Measurements from ENCODE around the gene EPB41L4A. TPM values are rescaled to one million over a fixed set of nuclear protein-coding genes. Genes with fewer than 3 reads are reported as not detected.

Gene EPB41L4A
- total RNA-seq, 1 experiment from 2014 or later = 5.2 TPM

DNA sequence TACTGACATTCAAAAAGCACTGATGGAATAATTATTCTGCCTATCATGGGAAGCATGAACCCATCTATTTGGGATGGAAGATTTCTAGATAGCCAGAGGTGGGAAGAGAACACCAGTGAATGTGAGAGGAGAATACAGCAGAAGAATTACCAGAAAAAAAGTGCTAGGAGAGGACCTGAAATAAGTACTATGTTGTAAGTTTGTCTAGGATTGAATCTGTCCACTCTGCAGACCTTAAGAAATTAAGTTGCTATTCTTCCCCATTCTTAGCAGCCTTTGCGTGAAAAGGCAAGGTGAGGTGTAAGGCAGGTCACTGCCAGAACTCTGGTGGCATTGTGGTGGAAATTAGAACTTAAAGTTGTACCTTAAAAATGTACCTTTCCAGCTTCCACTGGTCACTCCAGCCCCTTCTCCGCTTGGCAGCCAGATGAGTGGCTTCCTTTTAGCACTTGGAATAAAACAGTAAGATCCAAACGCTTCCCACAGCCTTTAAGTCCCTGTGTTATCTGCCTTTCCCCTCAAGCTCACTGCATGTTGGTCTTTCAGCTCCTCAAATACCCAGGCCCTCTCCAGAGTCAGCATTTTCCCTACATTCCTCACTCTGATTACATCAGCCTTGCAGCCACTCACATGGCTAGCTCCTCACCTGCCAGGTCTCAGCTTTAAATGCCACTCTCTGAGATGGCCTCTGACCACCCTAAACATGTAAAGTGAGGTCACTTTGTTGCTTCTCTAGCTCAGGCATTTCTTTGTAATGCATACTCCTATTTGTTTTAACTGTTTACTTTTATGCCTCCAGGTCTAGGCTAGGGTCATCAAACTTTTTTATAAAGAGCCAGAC, 253.0 kb downstream of the EPB41L4A start:
- peak; percentile 82 for ATAC-seq
- H3K4me1 Mint-ChIP-seq = peaks cover 65% of the 10 kb centered on the region
- peak overlapping the region; percentile 94 for H3K27ac Mint-ChIP-seq
- no peaks in the 10 kb centered on the region for H3K9me3 Mint-ChIP-seq
- ChIA-PET POLR2A (interaction anchor here (0.6 to 1.0 kb wide), 3 partner anchors 29 to 705 kb away, joined by 3 to 6 read pairs (median 4); partner anchors contain the start of gene EPB41L4A), CTCF (interaction anchor here (0.6 to 4.0 kb wide), 4 partner anchors 9 to 326 kb away, joined by 3 to 36 read pairs (median 6); partner anchors contain the start of gene EPB41L4A)
- H3K36me3 Mint-ChIP-seq = peaks cover 45% of the 10 kb centered on the region
- H3K4me3 Mint-ChIP-seq = no peak overlapping the region
- DNase-seq (ENCODE audit: low spot score) = peak; percentile 41
- no peaks in the 10 kb centered on the region for H3K27me3 Mint-ChIP-seq (ENCODE audit: low read depth)
- TF ChIP-seq SMAD4 (CRISPR knock-in tag; IDR thresholded peaks at IDR 0.05) (no peak), MLX (CRISPR knock-in tag; IDR thresholded peaks at IDR 0.05) (no peak), ATF1 (CRISPR knock-in tag; IDR thresholded peaks at IDR 0.05) (no peak), ZNF532 (CRISPR knock-in tag; IDR thresholded peaks at IDR 0.05; ENCODE audit: borderline replicate concordance) (0 out of 2 replicates have a peak, but pooled peaks have one; percentile 36), TP53 (CRISPR knock-in tag; IDR thresholded peaks at IDR 0.05) (no peak), RELA (CRISPR knock-in tag; IDR thresholded peaks at IDR 0.05; ENCODE audit: borderline replicate concordance) (no peak), JUN (CRISPR knock-in tag; IDR thresholded peaks at IDR 0.05) (no peak), ZNF219 (CRISPR knock-in tag; IDR thresholded peaks at IDR 0.05; ENCODE audit: borderline replicate concordance) (no peak), CBFB (CRISPR knock-in tag; IDR thresholded peaks at IDR 0.05; ENCODE audit: low read depth) (no peak)
- TF ChIP-seq, protein P1, sequence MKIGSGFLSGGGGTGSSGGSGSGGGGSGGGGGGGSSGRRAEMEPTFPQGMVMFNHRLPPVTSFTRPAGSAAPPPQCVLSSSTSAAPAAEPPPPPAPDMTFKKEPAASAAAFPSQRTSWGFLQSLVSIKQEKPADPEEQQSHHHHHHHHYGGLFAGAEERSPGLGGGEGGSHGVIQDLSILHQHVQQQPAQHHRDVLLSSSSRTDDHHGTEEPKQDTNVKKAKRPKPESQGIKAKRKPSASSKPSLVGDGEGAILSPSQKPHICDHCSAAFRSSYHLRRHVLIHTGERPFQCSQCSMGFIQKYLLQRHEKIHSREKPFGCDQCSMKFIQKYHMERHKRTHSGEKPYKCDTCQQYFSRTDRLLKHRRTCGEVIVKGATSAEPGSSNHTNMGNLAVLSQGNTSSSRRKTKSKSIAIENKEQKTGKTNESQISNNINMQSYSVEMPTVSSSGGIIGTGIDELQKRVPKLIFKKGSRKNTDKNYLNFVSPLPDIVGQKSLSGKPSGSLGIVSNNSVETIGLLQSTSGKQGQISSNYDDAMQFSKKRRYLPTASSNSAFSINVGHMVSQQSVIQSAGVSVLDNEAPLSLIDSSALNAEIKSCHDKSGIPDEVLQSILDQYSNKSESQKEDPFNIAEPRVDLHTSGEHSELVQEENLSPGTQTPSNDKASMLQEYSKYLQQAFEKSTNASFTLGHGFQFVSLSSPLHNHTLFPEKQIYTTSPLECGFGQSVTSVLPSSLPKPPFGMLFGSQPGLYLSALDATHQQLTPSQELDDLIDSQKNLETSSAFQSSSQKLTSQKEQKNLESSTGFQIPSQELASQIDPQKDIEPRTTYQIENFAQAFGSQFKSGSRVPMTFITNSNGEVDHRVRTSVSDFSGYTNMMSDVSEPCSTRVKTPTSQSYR (CRISPR knock-in tag; IDR thresholded peaks at IDR 0.05) = no peak
- TF ChIP-seq, protein P2, sequence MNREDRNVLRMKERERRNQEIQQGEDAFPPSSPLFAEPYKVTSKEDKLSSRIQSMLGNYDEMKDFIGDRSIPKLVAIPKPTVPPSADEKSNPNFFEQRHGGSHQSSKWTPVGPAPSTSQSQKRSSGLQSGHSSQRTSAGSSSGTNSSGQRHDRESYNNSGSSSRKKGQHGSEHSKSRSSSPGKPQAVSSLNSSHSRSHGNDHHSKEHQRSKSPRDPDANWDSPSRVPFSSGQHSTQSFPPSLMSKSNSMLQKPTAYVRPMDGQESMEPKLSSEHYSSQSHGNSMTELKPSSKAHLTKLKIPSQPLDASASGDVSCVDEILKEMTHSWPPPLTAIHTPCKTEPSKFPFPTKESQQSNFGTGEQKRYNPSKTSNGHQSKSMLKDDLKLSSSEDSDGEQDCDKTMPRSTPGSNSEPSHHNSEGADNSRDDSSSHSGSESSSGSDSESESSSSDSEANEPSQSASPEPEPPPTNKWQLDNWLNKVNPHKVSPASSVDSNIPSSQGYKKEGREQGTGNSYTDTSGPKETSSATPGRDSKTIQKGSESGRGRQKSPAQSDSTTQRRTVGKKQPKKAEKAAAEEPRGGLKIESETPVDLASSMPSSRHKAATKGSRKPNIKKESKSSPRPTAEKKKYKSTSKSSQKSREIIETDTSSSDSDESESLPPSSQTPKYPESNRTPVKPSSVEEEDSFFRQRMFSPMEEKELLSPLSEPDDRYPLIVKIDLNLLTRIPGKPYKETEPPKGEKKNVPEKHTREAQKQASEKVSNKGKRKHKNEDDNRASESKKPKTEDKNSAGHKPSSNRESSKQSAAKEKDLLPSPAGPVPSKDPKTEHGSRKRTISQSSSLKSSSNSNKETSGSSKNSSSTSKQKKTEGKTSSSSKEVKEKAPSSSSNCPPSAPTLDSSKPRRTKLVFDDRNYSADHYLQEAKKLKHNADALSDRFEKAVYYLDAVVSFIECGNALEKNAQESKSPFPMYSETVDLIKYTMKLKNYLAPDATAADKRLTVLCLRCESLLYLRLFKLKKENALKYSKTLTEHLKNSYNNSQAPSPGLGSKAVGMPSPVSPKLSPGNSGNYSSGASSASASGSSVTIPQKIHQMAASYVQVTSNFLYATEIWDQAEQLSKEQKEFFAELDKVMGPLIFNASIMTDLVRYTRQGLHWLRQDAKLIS (CRISPR knock-in tag; IDR thresholded peaks at IDR 0.05; ENCODE audit: borderline replicate concordance) = no peak
- TF ChIP-seq, protein P3, sequence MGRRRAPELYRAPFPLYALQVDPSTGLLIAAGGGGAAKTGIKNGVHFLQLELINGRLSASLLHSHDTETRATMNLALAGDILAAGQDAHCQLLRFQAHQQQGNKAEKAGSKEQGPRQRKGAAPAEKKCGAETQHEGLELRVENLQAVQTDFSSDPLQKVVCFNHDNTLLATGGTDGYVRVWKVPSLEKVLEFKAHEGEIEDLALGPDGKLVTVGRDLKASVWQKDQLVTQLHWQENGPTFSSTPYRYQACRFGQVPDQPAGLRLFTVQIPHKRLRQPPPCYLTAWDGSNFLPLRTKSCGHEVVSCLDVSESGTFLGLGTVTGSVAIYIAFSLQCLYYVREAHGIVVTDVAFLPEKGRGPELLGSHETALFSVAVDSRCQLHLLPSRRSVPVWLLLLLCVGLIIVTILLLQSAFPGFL (CRISPR knock-in tag; IDR thresholded peaks at IDR 0.05; ENCODE audit: borderline replicate concordance) = no peak
- TF ChIP-seq, protein P4, sequence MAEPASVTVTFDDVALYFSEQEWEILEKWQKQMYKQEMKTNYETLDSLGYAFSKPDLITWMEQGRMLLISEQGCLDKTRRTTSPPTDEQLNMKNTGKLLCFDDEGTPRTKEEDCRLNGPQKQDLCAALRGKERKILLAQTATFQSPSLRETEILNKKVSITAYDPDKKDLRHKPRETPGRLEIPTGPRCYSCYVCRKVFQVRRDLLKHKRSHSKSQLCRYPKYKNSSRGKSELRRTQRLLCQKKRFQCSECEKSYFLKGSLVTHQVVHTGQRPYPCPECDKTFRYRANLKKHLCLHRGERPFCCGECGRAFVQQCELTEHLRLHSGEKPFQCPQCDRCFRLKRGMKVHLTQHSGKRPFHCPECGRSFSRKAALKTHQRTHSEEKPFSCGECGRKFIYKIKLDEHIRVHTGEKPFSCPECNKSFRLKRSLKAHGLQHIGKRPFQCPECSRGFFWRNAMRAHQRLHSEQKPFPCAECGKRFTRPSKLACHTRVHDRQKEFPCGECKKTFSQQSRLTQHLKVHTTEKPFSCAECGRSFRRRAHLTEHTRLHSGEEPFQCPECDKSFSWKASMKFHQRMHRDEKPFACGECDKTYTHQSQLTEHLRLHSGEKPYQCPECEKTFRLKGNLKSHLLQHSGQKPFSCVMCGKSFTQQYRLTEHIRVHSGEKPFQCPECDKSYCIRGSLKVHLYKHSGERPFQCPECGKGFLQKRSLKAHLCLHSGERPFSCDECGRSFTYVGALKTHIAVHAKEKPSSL (CRISPR knock-in tag; conservative IDR thresholded peaks at IDR 0.05) = no peak
- TF ChIP-seq, protein P5, sequence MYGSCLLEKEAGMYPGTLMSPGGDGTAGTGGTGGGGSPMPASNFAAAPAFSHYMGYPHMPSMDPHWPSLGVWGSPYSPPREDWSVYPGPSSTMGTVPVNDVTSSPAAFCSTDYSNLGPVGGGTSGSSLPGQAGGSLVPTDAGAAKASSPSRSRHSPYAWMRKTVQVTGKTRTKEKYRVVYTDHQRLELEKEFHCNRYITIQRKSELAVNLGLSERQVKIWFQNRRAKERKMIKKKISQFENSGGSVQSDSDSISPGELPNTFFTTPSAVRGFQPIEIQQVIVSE (CRISPR knock-in tag; IDR thresholded peaks at IDR 0.05; ENCODE audit: borderline replicate concordance) = no peak
- TF ChIP-seq, protein P6, sequence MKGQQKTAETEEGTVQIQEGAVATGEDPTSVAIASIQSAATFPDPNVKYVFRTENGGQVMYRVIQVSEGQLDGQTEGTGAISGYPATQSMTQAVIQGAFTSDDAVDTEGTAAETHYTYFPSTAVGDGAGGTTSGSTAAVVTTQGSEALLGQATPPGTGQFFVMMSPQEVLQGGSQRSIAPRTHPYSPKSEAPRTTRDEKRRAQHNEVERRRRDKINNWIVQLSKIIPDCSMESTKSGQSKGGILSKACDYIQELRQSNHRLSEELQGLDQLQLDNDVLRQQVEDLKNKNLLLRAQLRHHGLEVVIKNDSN (CRISPR knock-in tag; IDR thresholded peaks at IDR 0.05) = peak; percentile 48; the same call in 1 of the 2 replicates
